Testis (tissue), 2 donors: ENCODE data around the gene CPE.

Source experiments
- CTCF ChIP-seq, 3 experiments: fragments of 450-650 bp in 2 of 3; fragments of 200-600 bp in 1 of 3; sonication (generic) in 1 of 3; IDR thresholded peaks; one replicate each; pipeline ENCODE4 v1.5.1; 2016 to 2019; ENCODE audit warnings: antibody characterized with exemption in 3 of 3, mild to moderate bottlenecking in 2 of 3, moderate library complexity in 1 of 3
- POLR2A ChIP-seq: fragments of 450-650 bp; IDR thresholded peaks from one replicate; pipeline ENCODE4 v1.6.1; 2017; ENCODE audit warnings: antibody characterized with exemption, mild to moderate bottlenecking, moderate library complexity

GRCh38 chr4:165426823-165427222 is 48.0 kb downstream of the CPE start:
- TF ChIP-seq CTCF (IDR thresholded peaks at IDR 0.05) (no peak), POLR2A (no peak)
